ENCODE results near the gene OGT. TPM values are rescaled to one million over a fixed set of nuclear protein-coding genes. Genes with fewer than 3 reads are reported as not detected.
"Not testable (repeated sequence)": the region's sequence is repeated elsewhere in the genome, so short reads cannot be mapped to it uniquely, and the experiment has no call there.

The OGT gene
- total RNA-seq, 4 donors from 2014 or later: 72.2 to 139 (median 90.6) TPM

DNA sequence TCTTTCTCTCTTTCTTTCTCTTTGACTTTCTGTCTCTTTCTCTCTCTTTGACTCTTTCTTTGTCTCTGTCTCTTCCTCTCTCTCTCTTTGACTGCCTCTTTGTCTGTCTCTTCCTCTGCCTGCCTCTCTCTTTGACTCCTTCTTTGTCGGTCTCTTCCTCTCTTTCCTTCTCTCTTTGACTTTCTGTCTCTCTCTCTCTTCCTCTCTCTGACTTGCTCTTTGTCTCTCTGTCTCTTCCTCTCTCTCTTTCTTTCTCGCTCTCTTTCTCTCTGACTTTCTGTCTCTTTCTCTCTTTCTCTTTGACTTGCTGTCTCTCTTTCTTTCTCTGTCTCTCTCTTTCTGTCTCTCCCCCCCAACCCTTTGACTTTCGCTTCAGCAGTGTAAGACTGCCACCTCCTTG lies 36.4 kb upstream of the OGT start:
- DNase-seq (ENCODE audit: low spot score in 2 of 2): no peak
- H3K4me3 ChIP-seq (ENCODE audit: low read depth, poor library complexity, severe bottlenecking): no peak overlapping the region
- intact Hi-C loops (cut with DNase I; ENCODE audit: low total_unique reads): no loop called here
- TF ChIP-seq POLR2A (IDR thresholded peaks at IDR 0.05): no peak
- TF ChIP-seq, protein P1, sequence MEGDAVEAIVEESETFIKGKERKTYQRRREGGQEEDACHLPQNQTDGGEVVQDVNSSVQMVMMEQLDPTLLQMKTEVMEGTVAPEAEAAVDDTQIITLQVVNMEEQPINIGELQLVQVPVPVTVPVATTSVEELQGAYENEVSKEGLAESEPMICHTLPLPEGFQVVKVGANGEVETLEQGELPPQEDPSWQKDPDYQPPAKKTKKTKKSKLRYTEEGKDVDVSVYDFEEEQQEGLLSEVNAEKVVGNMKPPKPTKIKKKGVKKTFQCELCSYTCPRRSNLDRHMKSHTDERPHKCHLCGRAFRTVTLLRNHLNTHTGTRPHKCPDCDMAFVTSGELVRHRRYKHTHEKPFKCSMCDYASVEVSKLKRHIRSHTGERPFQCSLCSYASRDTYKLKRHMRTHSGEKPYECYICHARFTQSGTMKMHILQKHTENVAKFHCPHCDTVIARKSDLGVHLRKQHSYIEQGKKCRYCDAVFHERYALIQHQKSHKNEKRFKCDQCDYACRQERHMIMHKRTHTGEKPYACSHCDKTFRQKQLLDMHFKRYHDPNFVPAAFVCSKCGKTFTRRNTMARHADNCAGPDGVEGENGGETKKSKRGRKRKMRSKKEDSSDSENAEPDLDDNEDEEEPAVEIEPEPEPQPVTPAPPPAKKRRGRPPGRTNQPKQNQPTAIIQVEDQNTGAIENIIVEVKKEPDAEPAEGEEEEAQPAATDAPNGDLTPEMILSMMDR (IDR thresholded peaks at IDR 0.05): no peak
- WGBS, 2 donors: 84 to 96% methylated on average over 3 of the region's 3 CpGs

DNA sequence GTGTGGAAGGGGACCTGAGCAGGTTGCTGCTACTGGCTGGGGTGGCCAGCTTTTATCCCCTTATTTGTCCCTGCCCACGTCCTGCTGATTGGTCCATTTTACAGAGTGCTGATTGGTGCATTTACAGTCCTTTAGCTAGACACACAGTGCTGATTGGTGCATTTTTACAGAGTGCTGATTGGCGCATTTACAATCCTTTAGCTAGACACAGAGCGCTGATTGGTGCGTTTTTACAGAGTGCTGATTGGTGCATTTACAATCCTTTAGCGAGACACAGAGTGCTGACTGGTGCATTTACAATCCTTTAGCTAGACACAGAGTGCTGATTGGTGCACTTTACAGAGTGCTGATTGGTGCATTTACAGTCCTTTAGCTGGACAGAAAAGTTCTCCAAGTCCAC lies 30.8 kb upstream of the OGT start:
- intact Hi-C loops (cut with DNase I; ENCODE audit: low total_unique reads); DNase-seq (ENCODE audit: low spot score in 2 of 2); H3K4me3 ChIP-seq (ENCODE audit: low read depth, poor library complexity, severe bottlenecking): not testable (repeated sequence)
- 96 to 98% methylated on average over 5 of the region's 5 CpGs for WGBS, 2 donors

DNA sequence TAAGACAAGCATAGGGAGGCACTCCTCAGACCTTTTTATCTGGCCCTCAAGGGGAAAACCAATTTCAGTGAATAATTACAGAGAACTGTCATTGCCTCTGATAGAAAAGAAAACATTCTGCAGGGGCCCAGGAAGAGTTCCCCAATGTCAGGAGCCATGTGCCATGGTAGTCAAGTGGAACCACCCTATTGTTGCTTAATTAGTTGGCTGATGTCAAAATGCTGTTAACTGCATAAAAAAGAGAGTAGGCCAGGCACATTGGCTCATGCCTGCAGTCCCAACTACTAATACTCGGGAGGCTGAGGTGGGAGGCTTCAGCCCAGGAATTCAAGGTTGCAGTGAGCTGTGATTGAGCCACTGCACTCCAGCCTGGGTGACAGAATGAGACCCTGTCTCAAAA lies 28.6 kb upstream of the OGT start:
- intact Hi-C loops (cut with DNase I; ENCODE audit: low total_unique reads): no loop called here
- TF ChIP-seq POLR2A (IDR thresholded peaks at IDR 0.05): no peak
- TF ChIP-seq, protein P1 (IDR thresholded peaks at IDR 0.05): no peak
- WGBS, 2 donors: 91 to 100% methylated on average over 1 of the region's 1 CpG
- DNase-seq (ENCODE audit: low spot score in 2 of 2): no peak
- H3K4me3 ChIP-seq (ENCODE audit: low read depth, poor library complexity, severe bottlenecking): no peak overlapping the region

DNA sequence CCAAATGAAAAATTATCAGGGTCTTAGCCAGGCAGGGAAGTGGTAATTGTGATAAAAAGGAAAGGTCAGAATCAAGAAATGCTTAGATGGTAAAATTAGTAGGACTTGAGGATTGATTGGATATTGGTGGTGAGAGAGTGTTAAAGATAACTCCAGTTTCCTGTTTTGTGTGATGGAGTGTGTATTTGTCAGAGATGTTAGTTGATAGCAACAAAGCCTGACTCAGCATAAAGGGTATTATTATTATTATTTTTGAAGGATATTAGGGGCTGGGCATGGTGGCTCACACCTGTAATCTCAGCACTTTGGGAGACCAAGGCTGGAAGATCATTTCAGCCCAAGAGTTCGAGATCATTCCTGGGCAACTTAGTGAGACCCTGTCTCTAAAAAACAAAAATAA lies 23.6 kb upstream of the OGT start:
- TF ChIP-seq, protein P1 (IDR thresholded peaks at IDR 0.05): no peak
- no peak for TF ChIP-seq POLR2A (IDR thresholded peaks at IDR 0.05)
- WGBS, 2 donors: 85 to 100% methylated on average over 1 of the region's 1 CpG
- no peak overlapping the region for H3K4me3 ChIP-seq (ENCODE audit: low read depth, poor library complexity, severe bottlenecking)
- intact Hi-C loops (cut with DNase I; ENCODE audit: low total_unique reads): no loop called here
- no peak for DNase-seq (ENCODE audit: low spot score in 2 of 2)

DNA sequence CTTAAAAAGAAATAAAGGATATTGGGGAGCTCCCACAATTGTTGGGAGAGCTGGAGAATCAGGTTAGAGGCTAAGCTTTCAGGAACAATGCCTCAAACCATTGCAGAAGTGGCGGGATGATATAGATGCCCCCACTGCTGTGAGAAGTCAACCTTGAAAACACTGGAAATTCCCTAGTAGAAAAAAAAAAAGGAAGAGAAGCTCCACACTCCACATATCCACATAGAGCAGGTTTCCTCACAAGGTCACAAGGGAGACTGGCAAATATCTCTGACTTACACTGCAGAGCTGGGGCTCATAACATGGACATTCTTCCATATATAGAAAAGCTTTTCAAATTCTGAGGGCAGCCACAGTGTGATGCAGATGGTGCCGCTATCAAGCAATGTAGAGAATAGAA lies 22.7 kb upstream of the OGT start:
- 85 to 97% methylated on average over 2 of the region's 2 CpGs for WGBS, 2 donors
- no peak for DNase-seq (ENCODE audit: low spot score in 2 of 2)
- H3K4me3 ChIP-seq (ENCODE audit: low read depth, poor library complexity, severe bottlenecking): no peak overlapping the region
- no peak for TF ChIP-seq POLR2A (IDR thresholded peaks at IDR 0.05)
- TF ChIP-seq, protein P1 (IDR thresholded peaks at IDR 0.05): no peak
- intact Hi-C loops (cut with DNase I; ENCODE audit: low total_unique reads): no loop called here

DNA sequence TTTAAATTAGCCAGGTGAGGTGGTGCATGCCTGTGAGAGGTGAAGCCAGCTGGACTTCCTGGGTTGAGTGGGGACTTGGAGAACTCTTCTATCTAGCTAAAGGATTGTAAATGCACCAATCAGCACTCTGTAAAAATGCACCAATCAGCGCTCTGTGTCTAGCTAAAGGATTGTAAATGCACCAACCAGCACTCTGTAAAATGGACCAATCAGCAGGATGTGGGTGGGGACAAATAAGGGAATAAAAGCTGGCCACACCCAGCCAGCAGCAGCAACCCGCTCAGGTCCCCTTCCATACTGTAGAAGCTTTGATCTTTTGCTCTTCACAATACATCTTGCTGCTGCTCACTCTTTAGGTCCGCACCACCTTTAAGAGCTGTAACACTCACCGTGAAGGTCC lies 19.2 kb upstream of the OGT start:
- DNase-seq (ENCODE audit: low spot score in 2 of 2); intact Hi-C loops (cut with DNase I; ENCODE audit: low total_unique reads): not testable (repeated sequence)
- 96 to 97% methylated on average over 4 of the region's 4 CpGs for WGBS, 2 donors

DNA sequence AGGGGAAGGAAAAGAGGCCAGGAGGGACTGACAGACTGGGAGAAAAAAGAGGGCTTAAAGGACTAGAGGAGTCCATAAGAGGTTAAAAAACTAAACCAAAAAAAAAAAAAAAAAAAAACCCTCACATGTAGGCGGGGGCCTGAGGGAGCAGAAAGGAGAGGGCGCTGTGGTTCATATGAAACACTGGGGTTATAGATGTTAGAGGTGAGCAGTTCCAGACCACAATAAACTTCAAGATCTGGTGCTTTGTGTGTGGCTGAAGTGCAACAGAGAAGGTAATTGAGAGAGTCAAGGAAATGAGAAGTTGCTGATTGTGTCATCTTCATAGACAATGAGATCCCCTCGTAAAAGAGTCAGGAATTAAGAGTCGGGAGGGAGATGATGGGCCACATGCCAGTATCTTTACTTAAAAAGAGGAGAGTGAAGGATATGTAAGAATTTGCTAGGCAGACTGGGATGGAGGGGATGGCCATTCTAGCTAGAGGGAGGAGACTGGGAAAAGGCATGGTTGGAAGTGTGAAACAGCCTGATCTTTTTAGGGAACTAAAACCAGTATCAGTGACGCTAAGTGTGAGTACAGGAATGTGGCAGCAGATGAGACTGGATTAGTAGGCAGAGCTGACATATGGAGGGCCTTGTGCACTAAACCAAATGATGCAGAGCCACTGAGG lies 18.4 kb upstream of the OGT start:
- intact Hi-C loops (cut with DNase I; ENCODE audit: low total_unique reads): no loop called here
- no peak overlapping the region for H3K4me3 ChIP-seq (ENCODE audit: low read depth, poor library complexity, severe bottlenecking)
- 23 to 33% methylated on average over 5 of the region's 5 CpGs for whole genome bisulfite sequencing, 2 donors
- TF ChIP-seq, protein P1 (IDR thresholded peaks at IDR 0.05): no peak
- TF ChIP-seq POLR2A (IDR thresholded peaks at IDR 0.05): no peak
- no peak for DNase-seq (ENCODE audit: low spot score in 2 of 2)

More for the DNA sequence above, 19.2 kb upstream of the OGT start:
- not testable (repeated sequence) for H3K4me3 ChIP-seq (ENCODE audit: low read depth, poor library complexity, severe bottlenecking)
